ENCODE data around the gene BBS7.

BBS7 gene

GRCh38 chr4:121783210-121783609 lies 87.1 kb downstream of the BBS7 start:
- Histone ChIP-seq H3K79me2 (ENCODE audit: insufficient read depth, low read length) (no peaks in the 10 kb centered on the region), H3K27me3 (ENCODE audit: insufficient read depth, low read length) (no peaks in the 10 kb centered on the region), H3F3A (ENCODE audit: insufficient read depth, low read length) (no peaks in the 10 kb centered on the region), H3K36me3 (ENCODE audit: insufficient read depth, low read length) (no peaks in the 10 kb centered on the region), H3K9me3 (ENCODE audit: low read length) (no peaks in the 10 kb centered on the region), H3K4me2 (ENCODE audit: low read length) (no peak overlapping the region), H4K20me1 (ENCODE audit: insufficient read depth, low read length) (no peaks in the 10 kb centered on the region), H3K4me1 (ENCODE audit: insufficient read depth, low read length, severe bottlenecking) (no peaks in the 10 kb centered on the region), H3K4me3 (ENCODE audit: low read depth, low read length, poor library complexity, severe bottlenecking) (no peak overlapping the region), H2AFZ (ENCODE audit: low read length) (no peak overlapping the region), H3K27ac (ENCODE audit: low read depth, low read length, poor library complexity, severe bottlenecking) (no peak overlapping the region), H3K9me2 (ENCODE audit: low read depth, low read length) (no peaks in the 10 kb centered on the region; the same call in 1 of the 2 replicates), H3K9ac (ENCODE audit: low read length) (no peak overlapping the region)
- no peak for TF ChIP-seq CTCF (IDR thresholded peaks at IDR 0.05; ENCODE audit: low read length)
- no peak for TF ChIP-seq EZH2 (IDR thresholded peaks at IDR 0.05; ENCODE audit: borderline replicate concordance, low read length)

- Histone ChIP-seq H3K36me3 (ENCODE audit: insufficient read depth, low read length) (no peaks in the 10 kb centered on the region), H3K9me2 (ENCODE audit: low read depth, low read length) (no peaks in the 10 kb centered on the region; the same call in 1 of the 2 replicates), H3K27me3 (ENCODE audit: insufficient read depth, low read length) (no peaks in the 10 kb centered on the region), H3K4me2 (ENCODE audit: low read length) (no peak overlapping the region), H4K20me1 (ENCODE audit: insufficient read depth, low read length) (no peaks in the 10 kb centered on the region), H3F3A (ENCODE audit: insufficient read depth, low read length) (no peaks in the 10 kb centered on the region), H3K79me2 (ENCODE audit: insufficient read depth, low read length) (no peaks in the 10 kb centered on the region), H3K9ac (ENCODE audit: low read length) (no peak overlapping the region), H2AFZ (ENCODE audit: low read length) (no peak overlapping the region), H3K4me1 (ENCODE audit: insufficient read depth, low read length, severe bottlenecking) (no peaks in the 10 kb centered on the region), H3K4me3 (ENCODE audit: low read depth, low read length, poor library complexity, severe bottlenecking) (no peak overlapping the region), H3K27ac (ENCODE audit: low read depth, low read length, poor library complexity, severe bottlenecking) (no peak overlapping the region), H3K9me3 (ENCODE audit: low read length) (no peaks in the 10 kb centered on the region)
- TF ChIP-seq EZH2 (IDR thresholded peaks at IDR 0.05; ENCODE audit: borderline replicate concordance, low read length) (no peak), CTCF (IDR thresholded peaks at IDR 0.05; ENCODE audit: low read length) (no peak)
These were observed 91.2 kb downstream of the BBS7 start for GRCh38 chr4:121778991-121779628.

- Histone ChIP-seq H3K27ac (ENCODE audit: low read depth, low read length, poor library complexity, severe bottlenecking) (no peak overlapping the region), H2AFZ (ENCODE audit: low read length) (no peak overlapping the region)
These were observed 92.6 kb downstream of the BBS7 start for GRCh38 chr4:121777625-121778024.

More at GRCh38 chr4:121777625-121778024, 92.6 kb downstream of the BBS7 start:
- Histone ChIP-seq H3F3A (ENCODE audit: insufficient read depth, low read length) (no peaks in the 10 kb centered on the region), H3K4me1 (ENCODE audit: insufficient read depth, low read length, severe bottlenecking) (no peaks in the 10 kb centered on the region), H3K79me2 (ENCODE audit: insufficient read depth, low read length) (no peaks in the 10 kb centered on the region), H3K9me2 (ENCODE audit: low read depth, low read length) (no peaks in the 10 kb centered on the region; the same call in 1 of the 2 replicates), H3K4me3 (ENCODE audit: low read depth, low read length, poor library complexity, severe bottlenecking) (no peak overlapping the region), H4K20me1 (ENCODE audit: insufficient read depth, low read length) (no peaks in the 10 kb centered on the region), H3K9me3 (ENCODE audit: low read length) (no peaks in the 10 kb centered on the region), H3K4me2 (ENCODE audit: low read length) (no peak overlapping the region), H3K27me3 (ENCODE audit: insufficient read depth, low read length) (no peaks in the 10 kb centered on the region), H3K9ac (ENCODE audit: low read length) (no peak overlapping the region), H3K36me3 (ENCODE audit: insufficient read depth, low read length) (no peaks in the 10 kb centered on the region)
- no peak for TF ChIP-seq CTCF (IDR thresholded peaks at IDR 0.05; ENCODE audit: low read length)
- TF ChIP-seq EZH2 (IDR thresholded peaks at IDR 0.05; ENCODE audit: borderline replicate concordance, low read length) = no peak

Measured in OCI-LY1 (cell line).